Umbilical cord (tissue), 2 donors: ENCODE data around the gene SLC15A3. TPM values are rescaled to one million over a fixed set of nuclear protein-coding genes. Genes with fewer than 3 reads are reported as not detected.

Source experiments
- DNase-seq: peaks from one replicate; pipeline ENCODE4 v3.0.0-alpha.2; 2015; ENCODE audit warnings: low spot score
- total RNA-seq: library from RNA; depleted of rRNA; stranded (reverse); fragments of >200 nt; gene quantifications from one replicate; pipeline ENCODE4 v1.2.3, GENCODE V29; 2014; ENCODE audit warnings: low replicate concordance; ENCODE audit not compliant: insufficient read depth

Gene SLC15A3
- total RNA-seq, 1 donor from 2014 or later, result 6.0 TPM

DNA sequence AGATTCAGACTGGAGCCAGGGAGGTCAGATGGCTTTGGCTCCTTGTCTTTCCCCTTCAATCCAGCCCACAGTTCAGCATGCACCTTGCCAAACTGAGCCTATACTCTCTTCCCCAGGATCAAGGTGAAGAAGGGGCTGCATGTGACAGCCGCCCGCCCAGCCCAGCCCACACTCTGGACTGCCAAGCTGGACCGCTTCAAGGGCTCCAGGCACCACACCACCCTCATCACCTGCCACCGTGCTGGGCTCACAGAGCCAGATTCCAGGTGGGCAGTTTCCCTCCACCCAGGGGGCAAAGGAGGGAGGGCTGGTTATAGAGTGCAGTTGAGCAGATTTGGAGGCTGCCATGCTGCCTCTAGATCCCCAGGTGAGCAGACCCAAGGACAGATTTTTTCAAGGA lies 21.6 kb downstream of the SLC15A3 start:
- no peak for DNase-seq

DNA sequence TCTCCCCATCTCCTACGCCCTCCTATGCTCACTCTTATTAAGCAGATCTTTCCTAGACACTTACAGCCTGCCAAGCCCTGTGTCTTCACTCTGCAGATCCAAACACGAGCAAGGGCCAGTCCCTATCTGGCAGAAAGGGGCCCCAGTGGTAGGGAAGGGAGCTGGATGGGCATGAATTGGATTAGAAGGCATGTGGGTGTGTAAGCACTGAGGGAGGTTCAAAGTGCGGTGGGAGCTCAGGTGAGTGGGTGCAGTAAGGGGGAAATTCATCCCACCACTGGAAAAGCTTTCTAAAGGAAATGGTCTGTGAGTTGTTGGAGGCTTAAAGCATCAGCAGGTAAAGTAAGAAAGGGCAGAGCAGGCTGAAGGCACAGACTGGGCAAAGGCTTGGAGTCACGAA lies 22.2 kb downstream of the SLC15A3 start:
- DNase-seq, result no peak

DNA sequence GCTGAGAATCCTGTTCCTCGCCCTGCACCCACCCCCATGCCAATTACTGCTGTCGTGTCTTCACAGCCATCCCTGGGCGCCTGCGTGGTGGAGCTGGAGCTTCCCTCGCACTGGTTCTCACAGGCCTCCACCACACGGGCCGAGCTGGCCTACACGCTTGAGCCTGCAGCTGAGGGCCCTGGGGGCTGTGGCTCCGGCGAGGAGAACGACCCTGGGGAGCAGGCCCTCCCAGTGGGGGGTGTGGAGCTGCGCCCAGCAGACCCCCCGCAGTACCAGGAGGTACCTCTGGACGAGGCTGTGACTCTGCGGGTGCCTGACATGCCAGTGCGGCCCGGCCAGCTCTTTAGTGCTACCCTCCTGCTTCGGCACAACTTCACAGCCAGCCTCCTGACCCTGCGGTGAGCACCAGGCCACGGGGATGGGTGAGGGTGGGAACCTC lies 23.4 kb downstream of the SLC15A3 start:
- no peak for DNase-seq

DNA sequence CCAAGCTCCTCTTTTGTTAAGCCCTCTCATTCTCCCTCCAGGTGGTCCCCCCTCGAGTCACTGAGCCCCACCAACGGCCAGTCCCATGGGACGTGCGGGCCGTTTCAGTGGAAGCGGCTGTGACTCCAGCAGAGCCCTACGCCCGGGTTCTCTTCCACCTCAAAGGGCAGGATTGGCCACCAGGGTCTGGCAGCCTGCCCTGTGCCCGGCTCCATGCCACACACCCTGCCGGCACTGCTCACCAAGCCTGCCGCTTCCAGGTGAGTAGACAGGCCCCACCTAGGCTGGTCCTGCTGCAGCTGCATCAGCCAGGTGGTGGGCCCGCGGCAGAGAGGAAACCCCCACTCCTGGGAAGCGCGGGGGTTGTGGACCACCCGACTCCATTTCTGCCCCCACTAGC lies 24.4 kb downstream of the SLC15A3 start:
- DNase-seq, result no peak

DNA sequence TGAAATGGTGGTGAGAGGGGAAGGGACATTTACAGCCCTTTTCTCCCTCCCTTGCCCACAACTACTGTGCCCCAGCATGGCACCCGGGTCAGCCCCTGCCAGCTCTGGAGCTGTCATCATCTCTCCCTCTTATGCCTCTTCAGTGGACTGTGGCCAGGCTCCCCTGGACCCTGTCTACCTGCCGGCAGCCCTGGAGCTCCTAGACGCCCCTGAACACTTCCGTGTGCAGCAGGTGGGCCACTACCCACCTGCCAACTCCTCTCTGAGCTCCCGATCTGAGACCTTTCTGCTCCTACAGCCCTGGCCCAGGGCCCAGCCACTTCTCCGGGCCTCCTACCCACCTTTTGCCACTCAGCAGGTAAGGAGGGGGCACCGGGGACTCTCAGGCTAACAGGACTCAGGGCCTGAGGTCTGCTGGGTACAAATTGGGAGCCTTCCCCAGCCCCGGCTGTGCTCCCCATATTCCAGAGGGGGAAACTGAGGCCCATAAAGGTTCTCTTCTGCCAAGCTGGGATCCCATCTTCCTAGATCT lies 24.8 kb downstream of the SLC15A3 start:
- DNase-seq, result no peak

DNA sequence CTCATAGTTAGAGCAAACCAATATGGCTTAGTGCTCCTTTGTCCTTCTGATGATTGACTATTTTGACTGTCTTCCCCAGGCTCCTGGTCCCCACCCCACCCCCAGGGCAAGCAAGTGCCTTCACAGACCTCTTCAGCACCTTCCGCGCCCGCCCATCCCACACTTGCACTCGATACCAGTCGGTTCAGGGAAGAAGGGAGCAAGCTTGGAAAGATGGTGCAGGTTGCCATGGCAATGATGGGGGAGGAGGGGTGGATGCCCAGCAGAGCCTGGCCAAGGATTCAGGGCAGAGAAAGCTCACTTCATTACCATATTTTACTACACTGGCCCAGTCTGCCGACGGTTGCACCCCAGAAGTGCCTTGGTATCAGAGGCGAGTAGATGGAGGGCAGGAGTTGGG lies 25.5 kb downstream of the SLC15A3 start:
- no peak for DNase-seq

DNA sequence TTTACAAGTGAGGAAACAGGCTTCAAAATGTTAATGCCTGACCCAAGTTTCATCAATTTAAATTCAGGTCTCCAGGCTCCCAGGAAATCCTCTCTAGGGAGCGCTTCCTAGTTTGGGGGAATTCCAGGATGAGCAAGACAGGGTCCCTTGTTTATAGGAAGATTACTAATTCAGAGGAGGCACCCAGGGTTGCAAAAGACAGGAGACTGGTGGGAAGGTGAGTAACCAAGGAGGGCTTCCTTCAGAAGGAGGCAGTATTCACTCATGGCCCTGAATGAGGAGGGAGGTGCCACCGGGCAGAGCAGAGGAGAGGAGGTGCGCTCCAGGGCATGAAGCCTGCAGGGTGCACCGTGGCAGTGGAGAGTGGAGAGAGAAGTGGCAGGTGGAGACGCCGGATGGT lies 26.1 kb downstream of the SLC15A3 start:
- no peak for DNase-seq

DNA sequence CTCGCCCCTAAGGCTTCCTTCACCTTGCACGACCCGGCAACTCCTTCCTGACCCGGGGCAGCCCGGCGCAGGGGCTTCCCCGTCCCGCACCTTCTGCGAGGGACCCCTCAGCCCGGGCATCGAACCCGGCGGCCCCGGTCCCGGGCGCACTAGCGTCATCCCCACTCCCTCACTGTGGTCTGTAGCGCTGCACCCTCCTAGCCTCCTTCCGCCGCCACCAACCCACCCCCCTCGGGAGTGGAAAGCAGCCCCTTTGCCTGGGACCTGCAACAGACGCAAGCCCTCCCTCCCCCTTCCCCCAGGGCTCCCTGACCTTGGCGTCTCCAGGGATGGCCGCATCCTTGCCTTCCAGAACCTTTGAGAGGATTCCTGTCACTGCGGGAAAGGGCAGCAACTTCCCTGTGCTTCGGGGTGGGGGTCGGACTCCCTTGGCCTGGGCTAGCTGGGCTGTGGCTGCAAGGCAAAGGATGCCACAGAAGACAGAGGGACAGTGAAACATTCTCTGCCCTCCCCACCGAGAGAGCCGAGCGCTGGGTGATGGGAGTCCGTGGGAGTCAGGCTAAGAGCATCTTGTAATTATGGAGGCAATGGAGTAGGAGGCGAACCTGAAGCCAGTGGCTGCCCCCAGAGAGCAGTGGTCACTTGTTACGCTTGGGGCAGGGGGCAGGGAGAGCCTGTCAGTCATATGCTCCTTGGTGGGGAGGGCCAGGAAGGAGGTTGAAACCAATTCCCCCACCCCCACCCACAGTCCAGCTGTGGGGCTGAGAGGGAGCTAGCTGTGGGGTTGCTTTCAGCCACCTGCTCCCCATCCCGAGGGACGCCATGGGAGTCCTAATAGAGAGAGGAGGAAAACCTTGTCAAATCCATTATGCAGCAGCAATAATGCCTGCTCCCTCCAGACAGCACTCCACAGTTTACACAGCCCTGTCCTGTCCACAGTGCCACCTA lies 26.8 kb downstream of the SLC15A3 start:
- no peak for DNase-seq

DNA sequence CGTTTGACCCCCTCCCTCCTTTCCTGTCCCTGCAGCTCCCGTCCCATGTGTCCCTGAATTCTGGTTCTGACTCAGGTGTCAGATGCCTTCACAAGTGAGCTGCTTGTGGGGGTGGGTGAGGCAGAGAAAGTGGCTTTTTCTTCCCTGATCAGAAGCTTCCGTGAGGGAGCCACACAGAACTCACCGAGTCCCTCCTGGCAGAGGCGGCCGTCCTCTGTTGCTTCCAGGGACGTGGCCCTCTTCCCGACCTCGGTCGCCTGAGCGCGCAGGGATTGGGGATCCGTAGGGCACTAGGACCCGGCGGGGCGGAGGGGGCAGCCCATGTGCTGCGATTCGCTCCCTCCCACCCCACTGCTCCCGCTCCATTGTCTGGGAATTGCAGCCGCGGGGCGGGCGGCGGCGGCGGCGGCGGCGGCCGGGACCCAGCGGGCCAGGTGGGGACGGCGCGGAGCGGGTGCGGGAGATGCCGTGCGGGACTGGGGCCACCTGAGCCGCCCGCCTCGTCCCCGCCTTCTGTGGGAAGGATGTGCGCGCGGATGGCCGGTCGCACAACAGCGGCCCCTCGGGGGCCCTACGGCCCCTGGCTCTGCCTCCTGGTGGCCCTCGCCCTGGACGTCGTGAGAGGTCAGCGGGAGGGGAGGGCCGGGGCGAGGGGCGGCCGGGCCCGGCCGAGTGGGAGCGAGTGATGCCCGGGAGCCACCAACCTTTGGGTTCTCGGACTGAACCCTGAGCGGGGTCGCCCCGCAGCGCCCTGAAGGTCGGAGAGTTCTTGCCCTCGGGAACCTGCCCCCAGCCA lies 27.7 kb downstream of the SLC15A3 start, which contains the start of gene TMEM132A:
Gene TMEM132A (plus strand): TSS at position 351 of the 796 bp plus-strand sequence. CDS start 174 bp downstream, at position 525.
- peak; percentile 76 for DNase-seq

DNA sequence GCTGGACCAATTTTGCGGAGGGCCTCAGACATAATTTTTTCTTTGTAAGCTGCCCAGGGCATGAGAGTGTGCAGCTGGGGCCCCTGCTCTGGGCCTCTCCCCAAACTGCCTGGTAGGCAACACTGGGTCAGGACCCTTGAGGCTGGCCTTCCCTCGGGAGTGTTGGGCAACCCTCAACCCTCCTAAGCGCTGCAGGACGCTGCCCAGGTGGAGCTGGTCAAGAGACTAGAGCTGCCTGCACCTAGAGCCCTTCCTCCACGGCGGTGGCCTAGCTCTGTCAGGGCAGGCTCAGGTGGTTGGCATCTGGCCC lies 28.2 kb downstream of the SLC15A3 start:
- DNase-seq, result no peak

DNA sequence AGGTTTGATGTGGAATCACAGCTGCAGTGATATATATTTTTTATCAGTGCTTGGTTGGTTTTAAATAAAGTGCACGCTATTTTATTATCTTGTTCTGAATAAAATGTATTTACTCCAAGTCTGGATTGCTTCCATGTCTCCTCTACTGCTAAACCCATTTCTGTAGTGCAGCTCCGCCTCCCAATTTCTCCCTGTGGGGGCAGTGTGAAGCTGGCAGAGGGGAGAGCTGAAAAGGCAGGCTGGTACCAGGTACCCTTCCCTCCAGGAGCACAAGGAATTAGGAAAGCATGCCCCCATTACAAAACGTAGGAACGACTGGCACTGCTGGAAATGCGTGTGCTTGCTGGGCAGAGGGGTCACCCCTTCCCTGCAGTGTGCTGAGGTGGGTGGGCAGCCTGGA lies 28.6 kb downstream of the SLC15A3 start:
- no peak for DNase-seq

DNA sequence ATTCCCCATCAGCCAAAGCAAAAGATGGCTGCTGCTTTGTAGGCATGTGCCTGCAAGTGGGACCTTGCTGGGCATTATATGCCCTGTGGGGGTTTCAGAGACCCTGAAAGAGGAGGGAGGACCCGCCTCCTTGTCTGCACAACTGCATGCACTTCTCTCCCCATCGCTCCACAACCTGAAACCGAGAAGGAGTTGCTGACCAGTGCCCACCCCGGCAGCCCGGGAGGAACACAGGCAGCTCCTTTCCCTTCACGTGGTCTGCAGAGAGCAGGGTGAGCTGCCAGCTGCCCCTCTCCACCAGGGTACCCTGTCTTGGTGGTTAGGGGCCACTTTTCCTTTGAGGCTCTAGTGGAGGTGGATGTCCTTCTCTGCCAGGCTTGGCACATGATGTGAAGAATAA lies 29.1 kb downstream of the SLC15A3 start:
- DNase-seq, result no peak

DNA sequence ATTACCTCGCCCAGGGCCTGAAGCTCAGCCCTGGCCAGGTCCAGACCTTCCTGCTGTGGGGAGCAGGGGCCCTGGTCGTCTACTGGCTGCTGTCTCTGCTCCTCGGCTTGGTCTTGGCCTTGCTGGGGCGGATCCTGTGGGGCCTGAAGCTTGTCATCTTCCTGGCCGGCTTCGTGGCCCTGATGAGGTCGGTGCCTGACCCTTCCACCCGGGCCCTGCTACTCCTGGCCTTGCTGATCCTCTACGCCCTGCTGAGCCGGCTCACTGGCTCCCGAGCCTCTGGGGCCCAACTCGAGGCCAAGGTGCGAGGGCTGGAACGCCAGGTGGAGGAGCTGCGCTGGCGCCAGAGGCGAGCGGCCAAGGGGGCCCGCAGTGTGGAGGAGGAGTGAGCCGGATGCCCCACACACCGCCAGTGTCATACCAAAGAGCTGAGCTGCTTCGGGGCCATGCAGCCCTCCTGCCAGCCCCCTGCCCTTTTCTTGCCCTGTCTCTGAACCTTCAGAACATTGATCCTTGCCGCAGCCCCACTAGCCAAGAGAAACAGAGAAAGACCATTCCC lies 30.1 kb downstream of the SLC15A3 start:
- DNase-seq, result no peak

DNA sequence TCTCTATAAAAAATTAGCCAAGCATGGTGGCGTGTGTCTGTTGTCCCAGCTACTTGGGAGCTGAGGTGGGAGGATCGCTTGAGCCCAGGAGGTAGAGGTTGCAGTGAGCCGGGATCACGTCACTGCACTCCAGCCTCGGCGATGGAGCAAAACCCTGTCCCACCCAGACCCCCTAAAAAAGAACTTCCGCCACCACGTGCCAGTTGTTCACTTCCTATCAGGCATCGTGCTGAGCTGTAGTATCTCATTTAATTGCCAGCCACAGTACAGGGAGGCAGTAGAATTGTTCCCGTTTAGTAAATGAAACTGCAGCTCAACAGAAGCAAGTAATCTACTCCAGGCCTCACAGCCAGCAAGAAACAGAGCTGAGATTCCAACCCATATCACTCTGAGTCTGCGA lies 30.7 kb downstream of the SLC15A3 start:
- no peak for DNase-seq

DNA sequence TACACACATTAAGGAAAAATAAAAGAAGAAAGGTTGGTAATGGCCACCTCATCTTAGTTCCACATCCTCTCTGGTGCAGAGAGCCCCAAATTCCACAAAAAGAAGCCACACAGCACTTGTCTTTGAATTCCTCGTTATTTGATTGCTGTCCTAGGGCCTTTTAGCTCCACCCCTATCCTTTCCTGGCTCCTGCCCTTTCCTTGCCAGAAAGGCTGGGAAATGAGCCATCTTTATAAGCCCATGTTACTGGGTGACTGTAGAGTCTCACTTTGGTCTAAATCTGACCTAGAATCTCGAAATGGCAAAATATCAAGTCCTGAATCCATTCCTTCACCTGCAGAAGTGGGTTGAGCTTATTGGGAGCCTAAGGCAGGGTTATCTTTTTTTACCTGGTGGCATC lies 32.0 kb downstream of the SLC15A3 start:
- DNase-seq, result no peak

DNA sequence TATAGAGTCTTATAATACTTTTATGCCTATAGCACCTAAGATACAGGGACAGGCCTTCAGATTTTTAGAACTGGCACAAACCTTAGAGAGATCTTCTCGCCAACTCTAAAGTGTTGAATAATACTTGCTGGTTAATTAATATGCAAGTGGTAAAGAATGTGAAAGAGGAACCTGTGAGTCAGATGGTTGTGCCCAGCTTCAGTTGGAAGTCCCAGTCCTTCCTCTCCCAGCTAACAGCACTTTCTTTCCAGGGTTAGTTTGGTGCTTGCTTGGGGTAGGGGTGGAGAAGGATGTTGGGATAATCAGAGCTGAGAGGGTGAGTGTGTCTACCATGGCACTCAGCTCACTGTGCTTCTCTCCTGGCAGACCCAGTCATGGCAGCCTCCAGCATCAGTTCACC lies 32.7 kb downstream of the SLC15A3 start:
- DNase-seq, result no peak

DNA sequence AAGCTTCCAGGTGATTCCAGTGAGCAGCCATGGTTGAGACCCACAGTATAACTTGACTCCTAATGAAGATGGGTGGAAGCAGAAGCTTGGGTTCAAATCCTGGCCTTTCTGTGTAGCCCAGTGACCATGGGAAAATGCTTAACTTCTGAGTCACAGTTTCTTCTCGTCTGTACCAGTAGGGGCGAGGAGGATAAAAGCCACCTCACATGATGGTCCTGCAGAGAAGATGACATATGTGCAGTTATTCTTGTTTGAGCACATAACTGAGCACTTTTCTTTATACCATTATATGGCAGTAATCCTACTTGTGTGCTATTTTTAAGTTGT lies 33.1 kb downstream of the SLC15A3 start:
- DNase-seq, result no peak

DNA sequence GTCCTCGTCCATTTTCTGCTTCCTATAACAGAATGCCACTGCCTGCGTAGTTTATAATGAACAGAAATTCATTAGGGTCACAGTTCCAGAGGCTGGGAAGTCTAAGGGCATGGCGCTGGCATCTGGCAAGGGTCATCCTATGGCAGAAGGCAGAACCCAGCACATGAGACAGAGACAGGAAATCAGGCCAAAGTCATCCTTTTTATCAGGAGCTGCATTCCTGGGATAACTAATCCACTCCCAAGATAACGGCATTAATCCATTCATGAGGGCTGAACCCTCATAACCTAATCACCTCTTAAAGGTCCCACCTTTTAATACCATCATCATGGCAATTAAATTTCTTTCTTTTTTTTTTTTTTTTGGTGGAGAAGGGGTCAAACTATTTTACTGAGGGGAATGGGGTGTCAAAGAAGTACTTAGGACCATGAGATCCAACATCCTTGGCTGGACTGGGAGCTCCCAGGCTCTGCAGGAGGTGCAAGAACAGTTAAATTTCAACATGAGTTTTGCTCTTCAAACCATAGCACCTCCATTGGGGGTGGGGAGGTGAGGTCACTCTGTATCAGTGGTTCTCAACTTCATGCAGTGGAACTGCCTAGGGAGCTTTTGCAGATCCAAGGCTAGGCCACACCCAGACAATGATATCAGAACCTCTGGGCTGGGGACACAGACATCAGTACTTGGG lies 33.6 kb downstream of the SLC15A3 start:
- DNase-seq, result no peak

DNA sequence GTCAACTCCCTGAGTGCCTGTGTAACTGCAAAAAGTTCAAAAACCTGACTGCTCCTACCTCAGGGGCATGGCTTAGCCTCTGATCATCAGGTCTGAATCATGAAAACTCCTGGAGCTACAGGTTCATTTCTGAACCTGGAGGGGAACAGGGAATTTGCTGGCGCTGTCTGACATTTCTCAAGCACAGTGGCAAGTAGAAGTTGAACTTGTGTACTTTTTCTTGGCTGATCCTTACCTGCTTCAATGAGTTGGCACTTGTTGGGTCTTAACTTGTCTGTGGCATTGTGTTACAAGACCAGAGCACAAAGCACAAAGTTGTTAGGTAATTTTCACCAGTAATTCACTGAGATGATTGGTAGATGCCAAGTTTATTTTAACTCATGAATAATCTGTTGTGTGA lies 34.7 kb downstream of the SLC15A3 start:
- DNase-seq, result no peak

DNA sequence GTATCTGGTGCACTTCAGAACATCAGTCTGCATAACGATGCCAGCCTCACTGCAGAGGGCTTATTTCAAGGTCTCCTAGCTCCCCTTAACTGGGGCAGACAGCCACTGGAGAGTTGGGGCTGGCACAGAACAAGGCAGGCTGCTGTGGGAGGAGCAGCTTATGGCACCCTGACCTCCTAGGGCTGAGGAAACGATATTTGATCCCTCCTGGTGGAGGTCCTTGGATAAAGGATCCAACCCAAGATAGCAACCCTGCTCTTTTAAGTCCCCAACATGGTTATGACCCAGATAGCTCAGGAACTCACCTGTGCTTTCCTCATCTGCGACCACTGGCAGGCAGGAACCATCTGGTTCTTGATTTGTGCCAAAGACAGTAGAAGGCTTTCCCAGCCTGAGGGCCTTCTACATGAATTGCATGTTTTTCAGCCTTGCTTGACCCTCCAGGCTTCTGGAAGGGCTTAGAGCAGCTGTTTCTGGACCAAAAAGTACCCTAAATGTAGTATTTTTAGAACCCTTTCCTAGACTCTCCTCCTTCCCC lies 35.2 kb downstream of the SLC15A3 start:
- DNase-seq, result no peak

DNA sequence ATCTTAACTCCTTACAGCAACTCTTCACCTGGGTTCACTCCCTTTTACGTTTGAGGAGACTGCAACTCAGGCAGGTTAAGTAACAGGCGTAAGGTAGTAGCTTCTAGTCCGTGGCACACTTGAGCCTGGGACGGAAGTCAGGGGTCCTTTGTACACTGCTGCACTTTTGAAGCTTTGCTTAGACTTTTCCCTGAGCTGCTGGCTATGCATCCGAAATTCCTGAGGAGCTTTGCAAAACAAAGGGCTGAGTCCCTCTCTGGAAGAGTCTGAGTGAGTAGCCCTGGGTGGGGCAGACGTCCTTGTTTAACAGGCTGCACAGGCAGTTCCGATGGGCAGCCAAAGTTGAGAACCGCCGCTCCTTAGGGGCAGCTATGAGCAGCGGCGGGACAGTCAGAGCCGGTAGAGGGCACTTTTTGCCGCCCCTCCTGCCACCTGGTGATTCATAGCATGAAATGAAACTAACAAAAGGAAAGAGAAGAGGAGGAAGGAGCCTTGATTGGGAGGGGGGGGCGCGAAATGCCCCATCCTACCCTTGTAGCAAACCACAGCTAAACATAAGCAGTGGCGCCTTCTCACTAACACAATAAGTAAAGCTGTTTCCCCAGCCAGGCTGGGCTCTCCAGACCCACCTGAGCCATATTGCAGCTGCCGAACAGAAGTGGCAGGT lies 36.6 kb downstream of the SLC15A3 start:
- peak; percentile 67 for DNase-seq
